GM19023 (cell line): Measurements from ENCODE around the gene DUSP8.

Experiments used
- ATAC-seq: cut with Tn5 transposase; IDR thresholded peaks from one replicate; pipeline ENCODE4 v1.9.1; 2021; ENCODE audit warnings: mild to moderate bottlenecking, moderate library complexity; ENCODE audit not compliant: unreplicated experiment

Gene DUSP8

GRCh38 chr11:1567052-1567720 lies 4.9 kb downstream of the DUSP8 start:
- ATAC-seq = no peak

GRCh38 chr11:1566381-1567051 lies 5.6 kb downstream of the DUSP8 start:
- ATAC-seq = no peak

GRCh38 chr11:1565904-1566247 lies 6.2 kb downstream of the DUSP8 start:
- ATAC-seq = no peak

- no peak for ATAC-seq
These were observed 6.7 kb downstream of the DUSP8 start for GRCh38 chr11:1565173-1565903.

GRCh38 chr11:1564535-1565172 lies 7.4 kb downstream of the DUSP8 start:
- ATAC-seq = no peak

GRCh38 chr11:1563697-1564534 lies 8.2 kb downstream of the DUSP8 start:
- ATAC-seq = no peak

GRCh38 chr11:1563149-1563638 lies 8.9 kb downstream of the DUSP8 start:
- ATAC-seq = no peak

GRCh38 chr11:1562469-1563148 lies 9.5 kb downstream of the DUSP8 start:
- ATAC-seq = no peak

GRCh38 chr11:1561955-1562354 lies 10.1 kb downstream of the DUSP8 start:
- ATAC-seq = no peak

- no peak for ATAC-seq
These were observed 10.8 kb downstream of the DUSP8 start for GRCh38 chr11:1561266-1561665.

GRCh38 chr11:1560649-1561251 lies 11.3 kb downstream of the DUSP8 start:
- no peak for ATAC-seq

- no peak for ATAC-seq
These were observed 11.9 kb downstream of the DUSP8 start for GRCh38 chr11:1560002-1560648.

- ATAC-seq = no peak
These were observed 12.7 kb downstream of the DUSP8 start for GRCh38 chr11:1559111-1559951.

- no peak for ATAC-seq
These were observed 13.3 kb downstream of the DUSP8 start for GRCh38 chr11:1558775-1559110.

GRCh38 chr11:1557904-1558774 lies 13.9 kb downstream of the DUSP8 start:
- ATAC-seq = no peak

GRCh38 chr11:1557051-1557884 lies 14.8 kb downstream of the DUSP8 start:
- ATAC-seq = no peak
